GM12891 (cell line): ENCODE data around the gene ARSG.

Source experiments
- PAX5 ChIP-seq: IDR thresholded peaks from 2 replicates; pipeline ENCODE4 v1.6.1; 2011; ENCODE audit warnings: low read length, moderate library complexity, mild to moderate bottlenecking; ENCODE audit not compliant: insufficient read depth, severe bottlenecking
- POLR2A ChIP-seq: IDR thresholded peaks from 2 replicates; pipeline ENCODE4 v1.6.1; 2011; ENCODE audit warnings: low read depth, low read length, control low read depth
- POLR2AphosphoS5 ChIP-seq: IDR thresholded peaks from 2 replicates; pipeline ENCODE4 v1.6.1; 2011; ENCODE audit warnings: low read depth, low read length, control low read depth
- POU2F2 ChIP-seq: IDR thresholded peaks from 2 replicates; pipeline ENCODE4 v1.6.1; 2011; ENCODE audit warnings: low read depth, mild to moderate bottlenecking, control low read depth, low read length, moderate library complexity
- SPI1 ChIP-seq: IDR thresholded peaks from 2 replicates; pipeline ENCODE4 v1.6.1; 2011; ENCODE audit warnings: low read depth, low read length, control low read depth
- TAF1 ChIP-seq: IDR thresholded peaks from 2 replicates; pipeline ENCODE4 v1.6.1; 2011; ENCODE audit warnings: low read depth, low read length, control low read depth

- TF ChIP-seq TAF1 (no peak), POLR2A (no peak), PAX5 (no peak), POLR2AphosphoS5 (no peak), SPI1 (no peak), POU2F2 (no peak)
These were observed 161.5 kb downstream of the ARSG start for GRCh38 chr17:68452724-68453290.
